ENCODE measurements around the gene HSPB2. TPM values are rescaled to one million over a fixed set of nuclear protein-coding genes. Genes with fewer than 3 reads are reported as not detected.

HSPB2 gene
- total and polyA plus RNA-seq, 2 donors (not counting 1 experiment from before 2014, with no cell fraction given), result 2.5 to 2.8 TPM

GRCh38 chr11:111957663-111958444, 45.3 kb downstream of the HSPB2 start:
- H3K4me1 ChIP-seq (ENCODE audit: control insufficient read depth, extremely low read depth, insufficient read depth, low read length), result no peaks in the 10 kb centered on the region
- no peaks in the 10 kb centered on the region for H3K36me3 ChIP-seq (ENCODE audit: control insufficient read depth, insufficient read depth, low read length)
- no peaks in the 10 kb centered on the region for H3K9me3 ChIP-seq (ENCODE audit: control insufficient read depth, insufficient read depth, low read depth, low read length)
- H3K9ac ChIP-seq (ENCODE audit: insufficient read depth, low read length), result no peak overlapping the region
- no peak overlapping the region for H2AFZ ChIP-seq (ENCODE audit: low read length)
- H3K4me2 ChIP-seq (ENCODE audit: extremely low read depth, insufficient read depth, low read length), result no peak overlapping the region
- H3K4me3 ChIP-seq (replicated peaks in 1 of 4; ENCODE audit: control extremely low read depth in 1 of 4, insufficient read depth in 1 of 4, low read depth in 3 of 4, low read length in 4 of 4), result no peak overlapping the region
- no peak overlapping the region for H3K27ac ChIP-seq (ENCODE audit: insufficient read depth, low read length)
- H4K20me1 ChIP-seq (ENCODE audit: control insufficient read depth, extremely low read depth, insufficient read depth, low read length), result no peaks in the 10 kb centered on the region
- H3K27me3 ChIP-seq (ENCODE audit: control insufficient read depth, insufficient read depth, low read length), result no peaks in the 10 kb centered on the region
- H3K79me2 ChIP-seq (ENCODE audit: control insufficient read depth, insufficient read depth, low read length), result no peaks in the 10 kb centered on the region
- no peak for TF ChIP-seq CTCF (conservative IDR thresholded peaks at IDR 0.05 in 1 of 2, IDR thresholded peaks at IDR 0.05 in 1 of 2; ENCODE audit: low read depth in 1 of 2, low read length in 2 of 2)
- TF ChIP-seq EZH2 (IDR thresholded peaks at IDR 0.05; ENCODE audit: low read length, missing control alignments), result no peak
- no peak for DNase-seq (ENCODE audit: low read depth in 2 of 2)

GRCh38 chr11:111960916-111961315, 48.4 kb downstream of the HSPB2 start:
- Histone ChIP-seq H3K4me3 (replicated peaks in 1 of 4; ENCODE audit: control extremely low read depth in 1 of 4, insufficient read depth in 1 of 4, low read depth in 3 of 4, low read length in 4 of 4) (no peak overlapping the region), H3K27ac (ENCODE audit: insufficient read depth, low read length) (no peak overlapping the region), H3K9ac (ENCODE audit: insufficient read depth, low read length) (no peak overlapping the region), H3K4me1 (ENCODE audit: control insufficient read depth, extremely low read depth, insufficient read depth, low read length) (no peaks in the 10 kb centered on the region), H3K9me3 (ENCODE audit: control insufficient read depth, insufficient read depth, low read depth, low read length) (no peaks in the 10 kb centered on the region), H3K4me2 (ENCODE audit: extremely low read depth, insufficient read depth, low read length) (no peak overlapping the region), H3K36me3 (ENCODE audit: control insufficient read depth, insufficient read depth, low read length) (no peaks in the 10 kb centered on the region), H4K20me1 (ENCODE audit: control insufficient read depth, extremely low read depth, insufficient read depth, low read length) (no peaks in the 10 kb centered on the region), H3K79me2 (ENCODE audit: control insufficient read depth, insufficient read depth, low read length) (no peaks in the 10 kb centered on the region), H2AFZ (ENCODE audit: low read length) (no peak overlapping the region), H3K27me3 (ENCODE audit: control insufficient read depth, insufficient read depth, low read length) (no peaks in the 10 kb centered on the region)
- DNase-seq (ENCODE audit: low read depth in 2 of 2), result peak in 1 of 2 donors; percentile 53
- no peak for TF ChIP-seq CTCF (conservative IDR thresholded peaks at IDR 0.05 in 1 of 2, IDR thresholded peaks at IDR 0.05 in 1 of 2; ENCODE audit: low read depth in 1 of 2, low read length in 2 of 2)
- TF ChIP-seq EZH2 (IDR thresholded peaks at IDR 0.05; ENCODE audit: low read length, missing control alignments), result no peak

GRCh38 chr11:111961389-111962300, 49.1 kb downstream of the HSPB2 start:
- Histone ChIP-seq H3K9me3 (ENCODE audit: control insufficient read depth, insufficient read depth, low read depth, low read length) (no peaks in the 10 kb centered on the region), H2AFZ (ENCODE audit: low read length) (no peak overlapping the region), H3K4me3 (replicated peaks in 1 of 4; ENCODE audit: control extremely low read depth in 1 of 4, insufficient read depth in 1 of 4, low read depth in 3 of 4, low read length in 4 of 4) (no peak overlapping the region), H4K20me1 (ENCODE audit: control insufficient read depth, extremely low read depth, insufficient read depth, low read length) (no peaks in the 10 kb centered on the region), H3K79me2 (ENCODE audit: control insufficient read depth, insufficient read depth, low read length) (no peaks in the 10 kb centered on the region), H3K9ac (ENCODE audit: insufficient read depth, low read length) (no peak overlapping the region), H3K36me3 (ENCODE audit: control insufficient read depth, insufficient read depth, low read length) (no peaks in the 10 kb centered on the region), H3K4me2 (ENCODE audit: extremely low read depth, insufficient read depth, low read length) (no peak overlapping the region), H3K4me1 (ENCODE audit: control insufficient read depth, extremely low read depth, insufficient read depth, low read length) (no peaks in the 10 kb centered on the region), H3K27me3 (ENCODE audit: control insufficient read depth, insufficient read depth, low read length) (no peaks in the 10 kb centered on the region), H3K27ac (ENCODE audit: insufficient read depth, low read length) (no peak overlapping the region)
- DNase-seq (ENCODE audit: low read depth in 2 of 2), result no peak
- no peak for TF ChIP-seq CTCF (conservative IDR thresholded peaks at IDR 0.05 in 1 of 2, IDR thresholded peaks at IDR 0.05 in 1 of 2; ENCODE audit: low read depth in 1 of 2, low read length in 2 of 2)
- TF ChIP-seq EZH2 (IDR thresholded peaks at IDR 0.05; ENCODE audit: low read length, missing control alignments), result no peak

Measured in fibroblast of lung (primary cell).